Measurements from ENCODE around the gene GABRA5. TPM values are rescaled to one million over a fixed set of nuclear protein-coding genes. Genes with fewer than 3 reads are reported as not detected.

GABRA5 gene
- total RNA-seq, 2 donors from 2014 or later, result not detected

DNA sequence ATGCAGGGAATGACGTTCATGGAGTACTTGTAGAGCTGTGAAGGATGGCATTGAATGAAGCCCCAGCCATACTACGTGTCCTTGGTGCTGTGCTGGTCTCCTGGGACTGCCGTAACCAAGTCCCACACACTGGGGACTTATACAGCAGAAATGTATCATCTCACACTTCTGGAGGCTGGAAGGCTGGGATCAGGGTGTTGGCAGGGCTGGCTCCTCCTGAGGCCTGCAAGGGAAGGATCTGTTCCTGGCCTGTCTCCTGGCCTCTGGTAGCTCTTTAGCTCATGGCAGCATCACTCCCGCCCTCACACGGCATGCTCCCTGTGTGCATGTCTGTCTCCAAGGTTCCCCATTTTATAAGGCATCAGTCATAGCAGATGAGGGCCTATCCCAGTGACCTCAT lies 74.6 kb downstream of the GABRA5 start:
- Histone ChIP-seq H3K27me3 (replicated peaks; ENCODE audit: insufficient read depth) (no peaks in the 10 kb centered on the region), H3K9me3 (no peaks in the 10 kb centered on the region), H3K27ac (no peak overlapping the region), H3K4me1 (ENCODE audit: control insufficient read depth in 1 of 2, low read depth in 2 of 2) (no peaks in the 10 kb centered on the region), H3K36me3 (no peaks in the 10 kb centered on the region), H3K4me3 (no peak overlapping the region)
- ATAC-seq (ENCODE audit: insufficient number of reproducible peaks, low FRiP score, low read depth), result no peak
- no peak for DNase-seq (ENCODE audit: low spot score)
- TF ChIP-seq, protein P1, sequence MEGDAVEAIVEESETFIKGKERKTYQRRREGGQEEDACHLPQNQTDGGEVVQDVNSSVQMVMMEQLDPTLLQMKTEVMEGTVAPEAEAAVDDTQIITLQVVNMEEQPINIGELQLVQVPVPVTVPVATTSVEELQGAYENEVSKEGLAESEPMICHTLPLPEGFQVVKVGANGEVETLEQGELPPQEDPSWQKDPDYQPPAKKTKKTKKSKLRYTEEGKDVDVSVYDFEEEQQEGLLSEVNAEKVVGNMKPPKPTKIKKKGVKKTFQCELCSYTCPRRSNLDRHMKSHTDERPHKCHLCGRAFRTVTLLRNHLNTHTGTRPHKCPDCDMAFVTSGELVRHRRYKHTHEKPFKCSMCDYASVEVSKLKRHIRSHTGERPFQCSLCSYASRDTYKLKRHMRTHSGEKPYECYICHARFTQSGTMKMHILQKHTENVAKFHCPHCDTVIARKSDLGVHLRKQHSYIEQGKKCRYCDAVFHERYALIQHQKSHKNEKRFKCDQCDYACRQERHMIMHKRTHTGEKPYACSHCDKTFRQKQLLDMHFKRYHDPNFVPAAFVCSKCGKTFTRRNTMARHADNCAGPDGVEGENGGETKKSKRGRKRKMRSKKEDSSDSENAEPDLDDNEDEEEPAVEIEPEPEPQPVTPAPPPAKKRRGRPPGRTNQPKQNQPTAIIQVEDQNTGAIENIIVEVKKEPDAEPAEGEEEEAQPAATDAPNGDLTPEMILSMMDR (IDR thresholded peaks at IDR 0.05), result no peak

- Histone ChIP-seq H3K9me3 (no peaks in the 10 kb centered on the region), H3K4me1 (ENCODE audit: control insufficient read depth in 1 of 2, low read depth in 2 of 2) (no peaks in the 10 kb centered on the region), H3K27me3 (replicated peaks; ENCODE audit: insufficient read depth) (no peaks in the 10 kb centered on the region), H3K27ac (no peak overlapping the region), H3K36me3 (no peaks in the 10 kb centered on the region), H3K4me3 (no peak overlapping the region)
- TF ChIP-seq, protein P1 (IDR thresholded peaks at IDR 0.05), result no peak
- DNase-seq (ENCODE audit: low spot score) (no peak), ATAC-seq (ENCODE audit: insufficient number of reproducible peaks, low FRiP score, low read depth) (no peak)
Observed at GRCh38 chr15:26943866-26944265, 77.0 kb downstream of the GABRA5 start.

DNA sequence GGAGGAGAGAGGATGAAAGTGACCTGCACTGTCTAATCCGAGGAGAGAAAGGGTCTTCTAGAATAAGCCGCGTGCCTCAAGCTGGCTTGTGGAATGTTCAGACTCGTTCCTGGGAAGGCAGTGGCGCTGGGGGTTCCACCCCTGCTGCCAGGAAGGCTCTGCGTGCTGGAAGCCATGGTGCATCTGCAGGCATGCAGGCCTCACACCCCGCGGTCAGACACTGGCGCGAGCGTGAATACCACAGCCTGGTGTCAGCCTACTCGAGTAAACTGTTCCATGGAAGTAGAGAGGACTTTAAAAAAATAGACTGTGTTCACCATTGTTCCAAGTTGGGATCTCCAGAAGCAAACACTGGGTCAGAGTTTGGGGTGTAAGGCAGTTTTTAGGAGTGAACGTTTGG lies 78.2 kb downstream of the GABRA5 start:
- no peak for ATAC-seq (ENCODE audit: insufficient number of reproducible peaks, low FRiP score, low read depth)
- Histone ChIP-seq H3K4me3 (no peak overlapping the region), H3K27me3 (replicated peaks; ENCODE audit: insufficient read depth) (no peaks in the 10 kb centered on the region), H3K4me1 (ENCODE audit: control insufficient read depth in 1 of 2, low read depth in 2 of 2) (no peaks in the 10 kb centered on the region), H3K9me3 (no peaks in the 10 kb centered on the region), H3K27ac (no peak overlapping the region), H3K36me3 (no peaks in the 10 kb centered on the region)
- TF ChIP-seq, protein P1 (IDR thresholded peaks at IDR 0.05), result no peak
- DNase-seq (ENCODE audit: low spot score), result no peak

- H3K36me3 ChIP-seq, result no peaks in the 10 kb centered on the region
- no peak overlapping the region for H3K27ac ChIP-seq
- no peak overlapping the region for H3K4me3 ChIP-seq
- ATAC-seq (ENCODE audit: insufficient number of reproducible peaks, low FRiP score, low read depth), result no peak
- TF ChIP-seq, protein P1 (IDR thresholded peaks at IDR 0.05), result no peak
- H3K4me1 ChIP-seq (ENCODE audit: control insufficient read depth in 1 of 2, low read depth in 2 of 2), result no peaks in the 10 kb centered on the region
- H3K27me3 ChIP-seq (replicated peaks; ENCODE audit: insufficient read depth), result no peaks in the 10 kb centered on the region
- H3K9me3 ChIP-seq, result no peaks in the 10 kb centered on the region
- no peak for DNase-seq (ENCODE audit: low spot score)
Observed at GRCh38 chr15:26950001-26950400, 83.1 kb downstream of the GABRA5 start.

DNA sequence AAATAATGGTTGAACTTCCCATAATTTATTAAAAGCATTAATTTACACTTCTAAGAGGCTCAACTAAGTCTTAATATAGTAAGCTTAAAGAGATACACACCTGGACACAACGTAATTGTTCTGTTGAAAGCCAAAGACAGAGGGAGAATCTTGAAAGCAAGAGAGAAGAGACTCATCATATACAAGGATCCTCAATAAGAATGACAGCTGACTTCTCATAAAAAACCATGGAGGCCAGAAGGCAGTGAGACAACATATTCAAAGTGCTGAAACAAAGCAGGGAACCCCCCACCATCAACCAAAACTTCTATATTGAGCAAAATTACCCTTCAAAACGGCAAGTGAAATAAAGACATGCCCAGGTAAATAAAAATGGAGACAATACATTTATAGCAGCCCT lies 87.5 kb downstream of the GABRA5 start:
- no peaks in the 10 kb centered on the region for H3K9me3 ChIP-seq
- DNase-seq (ENCODE audit: low spot score), result no peak
- no peak overlapping the region for H3K27ac ChIP-seq
- no peak for ATAC-seq (ENCODE audit: insufficient number of reproducible peaks, low FRiP score, low read depth)
- no peaks in the 10 kb centered on the region for H3K27me3 ChIP-seq (replicated peaks; ENCODE audit: insufficient read depth)
- H3K36me3 ChIP-seq, result no peaks in the 10 kb centered on the region
- TF ChIP-seq, protein P1 (IDR thresholded peaks at IDR 0.05), result no peak
- H3K4me1 ChIP-seq (ENCODE audit: control insufficient read depth in 1 of 2, low read depth in 2 of 2), result no peaks in the 10 kb centered on the region
- no peak overlapping the region for H3K4me3 ChIP-seq
